Stimulated activated CD4-positive, alpha-beta T cell treated with anti-CD3 and anti-CD28 coated beads, TNF-alpha, amount 100 ng/mL, for 4 hours (primary cell): ENCODE results near the gene SH3RF3.

ENCODE experiments used
- DNase-seq, 3 experiments: peaks; one replicate each; pipeline ENCODE4 v3.0.0-alpha.2; 2020; ENCODE audit warnings: low read depth in 3 of 3

The SH3RF3 gene

GRCh38 chr2:109411640-109412325, 282.8 kb downstream of the SH3RF3 start:
- no peak for DNase-seq

GRCh38 chr2:109415581-109416013, 286.6 kb downstream of the SH3RF3 start:
- DNase-seq = no peak

- no peak for DNase-seq
Measured at GRCh38 chr2:109417701-109418335, 288.8 kb downstream of the SH3RF3 start.

GRCh38 chr2:109418716-109419115, 289.7 kb downstream of the SH3RF3 start:
- DNase-seq = no peak

- DNase-seq = no peak
Measured at GRCh38 chr2:109419171-109419756, 290.3 kb downstream of the SH3RF3 start.

- DNase-seq = no peak
Measured at GRCh38 chr2:109419960-109420370, 291.0 kb downstream of the SH3RF3 start.

- DNase-seq = no peak
Measured at GRCh38 chr2:109421101-109421500, 292.1 kb downstream of the SH3RF3 start.

GRCh38 chr2:109421642-109422041, 292.6 kb downstream of the SH3RF3 start:
- DNase-seq = no peak

- DNase-seq = no peak
Measured at GRCh38 chr2:109422071-109422757, 293.2 kb downstream of the SH3RF3 start.

- no peak for DNase-seq
Measured at GRCh38 chr2:109422758-109423500, 293.9 kb downstream of the SH3RF3 start.

- no peak for DNase-seq
Measured at GRCh38 chr2:109423556-109424359, 294.8 kb downstream of the SH3RF3 start.

- DNase-seq = no peak
Measured at GRCh38 chr2:109425411-109425810, 296.4 kb downstream of the SH3RF3 start.

GRCh38 chr2:109427661-109428091, 298.7 kb downstream of the SH3RF3 start:
- DNase-seq = no peak

- DNase-seq = no peak
Measured at GRCh38 chr2:109428281-109428680, 299.3 kb downstream of the SH3RF3 start.

- DNase-seq = no peak
Measured at GRCh38 chr2:109428841-109429566, 300.0 kb downstream of the SH3RF3 start.

GRCh38 chr2:109429567-109430328, 300.7 kb downstream of the SH3RF3 start:
- no peak for DNase-seq

GRCh38 chr2:109430329-109430636, 301.3 kb downstream of the SH3RF3 start:
- DNase-seq = no peak

- DNase-seq = no peak
Measured at GRCh38 chr2:109432421-109432820, 303.4 kb downstream of the SH3RF3 start.

GRCh38 chr2:109433486-109433885, 304.5 kb downstream of the SH3RF3 start:
- DNase-seq = no peak

- no peak for DNase-seq
Measured at GRCh38 chr2:109433926-109434325, 304.9 kb downstream of the SH3RF3 start.
